Trophoblast cell (in vitro differentiated cells and primary cell): Measurements from ENCODE around the gene SMAP1.

ENCODE experiments used
- DNase-seq, 2 donors: peaks; one replicate each; pipeline ENCODE4 v3.0.0-alpha.2; 2016
- H2AFZ ChIP-seq: 2 replicates; pipeline ENCODE4 v1.6.1; 2013; ENCODE audit warnings: low read length, moderate library complexity, mild to moderate bottlenecking; ENCODE audit not compliant: insufficient read depth, poor library complexity
- H2AK5ac ChIP-seq: 2 replicates; pipeline ENCODE4 v1.6.1; 2013; ENCODE audit warnings: mild to moderate bottlenecking, low read length
- H2BK120ac ChIP-seq: 2 replicates; pipeline ENCODE4 v1.6.1; 2013; ENCODE audit warnings: low read length, mild to moderate bottlenecking, moderate library complexity; ENCODE audit not compliant: insufficient read depth, poor library complexity
- H2BK12ac ChIP-seq: 2 replicates; pipeline ENCODE4 v1.6.1; 2013; ENCODE audit warnings: mild to moderate bottlenecking, low read length, moderate library complexity
- H2BK5ac ChIP-seq: 2 replicates; pipeline ENCODE4 v1.6.1; 2013; ENCODE audit warnings: low read length, low read depth, moderate library complexity, mild to moderate bottlenecking; ENCODE audit not compliant: poor library complexity
- H3K14ac ChIP-seq: 2 replicates; pipeline ENCODE4 v1.6.1; 2013; ENCODE audit warnings: mild to moderate bottlenecking, low read length
- H3K18ac ChIP-seq: 2 replicates; pipeline ENCODE4 v1.6.1; 2013; ENCODE audit warnings: mild to moderate bottlenecking, low read length
- H3K23ac ChIP-seq: 2 replicates; pipeline ENCODE4 v1.6.1; 2013; ENCODE audit warnings: low read length
- H3K27ac ChIP-seq: 2 replicates; pipeline ENCODE4 v1.5.1; 2013; ENCODE audit warnings: low read depth, mild to moderate bottlenecking, inconsistent platforms, low read length, moderate library complexity
- H3K27me3 ChIP-seq: 2 replicates; pipeline ENCODE4 v1.6.1; 2013; ENCODE audit warnings: inconsistent platforms, mild to moderate bottlenecking, low read length, moderate library complexity; ENCODE audit not compliant: insufficient read depth
- H3K36me3 ChIP-seq, 2 experiments: 1 replicate in 1 of 2; 2 replicates in 1 of 2; pipeline ENCODE4 v1.6.1; 2013; ENCODE audit warnings: low read length in 2 of 2, mild to moderate bottlenecking in 2 of 2, moderate library complexity in 1 of 2; ENCODE audit not compliant: insufficient read depth in 2 of 2, control insufficient read depth in 1 of 2
- H3K4ac ChIP-seq: 2 replicates; pipeline ENCODE4 v1.6.1; 2013; ENCODE audit warnings: low read depth, mild to moderate bottlenecking, low read length, moderate library complexity
- H3K4me1 ChIP-seq, 2 experiments: 1 replicate in 1 of 2; 2 replicates in 1 of 2; pipeline ENCODE4 v1.6.1; 2013; ENCODE audit warnings: low read length in 2 of 2, mild to moderate bottlenecking in 2 of 2, moderate library complexity in 1 of 2; ENCODE audit not compliant: insufficient read depth in 2 of 2, control insufficient read depth in 1 of 2
- H3K4me2 ChIP-seq: 2 replicates; pipeline ENCODE4 v1.6.1; 2013; ENCODE audit warnings: inconsistent platforms, mild to moderate bottlenecking, low read length, moderate library complexity
- H3K4me3 ChIP-seq: 2 replicates; pipeline ENCODE4 v1.5.1; 2013; ENCODE audit warnings: mild to moderate bottlenecking, low read depth, low read length, inconsistent platforms
- H3K79me1 ChIP-seq: one replicate; pipeline ENCODE4 v1.6.1; 2013; ENCODE audit warnings: low read length
- H3K79me2 ChIP-seq: 2 replicates; pipeline ENCODE4 v1.6.1; 2013; ENCODE audit warnings: low read length, mild to moderate bottlenecking; ENCODE audit not compliant: control insufficient read depth, insufficient read depth, poor library complexity
- H3K9ac ChIP-seq: 2 replicates; pipeline ENCODE4 v1.6.1; 2013; ENCODE audit warnings: mild to moderate bottlenecking, low read length
- H3K9me3 ChIP-seq: 2 replicates; pipeline ENCODE4 v1.6.1; 2013; ENCODE audit warnings: low read depth, mild to moderate bottlenecking, control low read depth, inconsistent platforms, low read length; ENCODE audit not compliant: insufficient read depth
- H4K12ac ChIP-seq: 2 replicates; pipeline ENCODE4 v1.6.1; 2013; ENCODE audit warnings: low read depth, mild to moderate bottlenecking, low read length, moderate library complexity
- H4K8ac ChIP-seq: 2 replicates; pipeline ENCODE4 v1.6.1; 2013; ENCODE audit warnings: low read depth, mild to moderate bottlenecking, low read length, moderate library complexity
- H4K91ac ChIP-seq: one replicate; pipeline ENCODE4 v1.6.1; 2013; ENCODE audit warnings: low read depth, mild to moderate bottlenecking, low read length, moderate library complexity
- WGBS: extraction: QIAGEN DNeasy Blood & Tissue Kit; methylation state at CpG from one replicate; pipeline ENCODE4 v1.1.7; 2013; ENCODE audit warnings: missing lambda C conversion rate; ENCODE audit not compliant: insufficient read length, insufficient coverage; ENCODE audit errors: extremely low coverage; 5-methylcytosine and 5-hydroxymethylcytosine counted together

The SMAP1 gene

GRCh38 chr6:70846207-70846835, 178.6 kb downstream of the SMAP1 start:
- no CpG with 5 or more reads among the region's 8 CpGs for WGBS
- H3K23ac ChIP-seq = no peak overlapping the region
- no peaks in the 10 kb centered on the region for H3K79me1 ChIP-seq
- H3K9me3 ChIP-seq = no peaks in the 10 kb centered on the region
- no peak overlapping the region for H2BK12ac ChIP-seq
- no peaks in the 10 kb centered on the region for H3K79me2 ChIP-seq
- H3K9ac ChIP-seq = no peak overlapping the region
- no peak overlapping the region for H2BK120ac ChIP-seq
- H3K4me3 ChIP-seq = no peak overlapping the region
- no peak for DNase-seq
- no peak overlapping the region for H2AK5ac ChIP-seq
- no peak overlapping the region for H2AFZ ChIP-seq
- no peak overlapping the region for H3K14ac ChIP-seq
- no peak overlapping the region for H4K12ac ChIP-seq
- no peak overlapping the region for H3K4ac ChIP-seq
- H3K36me3 ChIP-seq = no peaks in the 10 kb centered on the region
- H3K27ac ChIP-seq = no peak overlapping the region
- no peak overlapping the region for H2BK5ac ChIP-seq
- H4K8ac ChIP-seq = no peak overlapping the region
- H4K91ac ChIP-seq = no peak overlapping the region
- H3K27me3 ChIP-seq = no peaks in the 10 kb centered on the region
- H3K4me2 ChIP-seq = no peak overlapping the region
- H3K18ac ChIP-seq = no peak overlapping the region
- no peaks in the 10 kb centered on the region for H3K4me1 ChIP-seq

- DNase-seq = no peak
- WGBS = no CpG with 5 or more reads among the region's 4 CpGs
- no peak overlapping the region for H4K8ac ChIP-seq
- H2AFZ ChIP-seq = no peak overlapping the region
- H2BK120ac ChIP-seq = no peak overlapping the region
- H3K14ac ChIP-seq = no peak overlapping the region
- H2BK5ac ChIP-seq = no peak overlapping the region
- H3K27me3 ChIP-seq = no peaks in the 10 kb centered on the region
- no peak overlapping the region for H3K4me2 ChIP-seq
- H4K91ac ChIP-seq = no peak overlapping the region
- H3K9me3 ChIP-seq = no peaks in the 10 kb centered on the region
- H3K36me3 ChIP-seq = no peaks in the 10 kb centered on the region
- no peak overlapping the region for H3K27ac ChIP-seq
- H4K12ac ChIP-seq = no peak overlapping the region
- H3K23ac ChIP-seq = no peak overlapping the region
- no peaks in the 10 kb centered on the region for H3K4me1 ChIP-seq
- H3K4me3 ChIP-seq = no peak overlapping the region
- no peak overlapping the region for H2BK12ac ChIP-seq
- no peak overlapping the region for H3K9ac ChIP-seq
- no peak overlapping the region for H3K18ac ChIP-seq
- no peaks in the 10 kb centered on the region for H3K79me2 ChIP-seq
- no peak overlapping the region for H2AK5ac ChIP-seq
- no peak overlapping the region for H3K4ac ChIP-seq
- no peaks in the 10 kb centered on the region for H3K79me1 ChIP-seq
Observed at GRCh38 chr6:70847106-70848084, 179.7 kb downstream of the SMAP1 start.

GRCh38 chr6:70849348-70850069, 181.8 kb downstream of the SMAP1 start:
- no peak overlapping the region for H3K4me2 ChIP-seq
- H4K91ac ChIP-seq = no peak overlapping the region
- no peaks in the 10 kb centered on the region for H3K79me2 ChIP-seq
- 100% methylated on average over 1 of the region's 1 CpG for WGBS
- no peaks in the 10 kb centered on the region for H3K36me3 ChIP-seq
- no peak overlapping the region for H3K9ac ChIP-seq
- H3K27me3 ChIP-seq = no peaks in the 10 kb centered on the region
- no peak overlapping the region for H4K8ac ChIP-seq
- H3K4me3 ChIP-seq = no peak overlapping the region
- H3K14ac ChIP-seq = no peak overlapping the region
- H2BK5ac ChIP-seq = no peak overlapping the region
- no peaks in the 10 kb centered on the region for H3K4me1 ChIP-seq
- peak in 1 of 2 donors; percentile 21 for DNase-seq
- H2BK12ac ChIP-seq = no peak overlapping the region
- H2AK5ac ChIP-seq = no peak overlapping the region
- H3K79me1 ChIP-seq = no peaks in the 10 kb centered on the region
- no peaks in the 10 kb centered on the region for H3K9me3 ChIP-seq
- H3K4ac ChIP-seq = no peak overlapping the region
- H2AFZ ChIP-seq = no peak overlapping the region
- H4K12ac ChIP-seq = no peak overlapping the region
- H3K27ac ChIP-seq = no peak overlapping the region
- H3K23ac ChIP-seq = no peak overlapping the region
- H2BK120ac ChIP-seq = no peak overlapping the region
- H3K18ac ChIP-seq = no peak overlapping the region

- no peak overlapping the region for H3K4me2 ChIP-seq
- H3K14ac ChIP-seq = no peak overlapping the region
- H3K4me3 ChIP-seq = no peak overlapping the region
- H3K4ac ChIP-seq = no peak overlapping the region
- H3K18ac ChIP-seq = no peak overlapping the region
- H2BK12ac ChIP-seq = no peak overlapping the region
- no peaks in the 10 kb centered on the region for H3K4me1 ChIP-seq
- H3K27me3 ChIP-seq = no peaks in the 10 kb centered on the region
- H3K79me1 ChIP-seq = no peaks in the 10 kb centered on the region
- H3K9ac ChIP-seq = no peak overlapping the region
- no peak overlapping the region for H4K12ac ChIP-seq
- H3K27ac ChIP-seq = no peak overlapping the region
- no peak overlapping the region for H2AFZ ChIP-seq
- no peak overlapping the region for H2AK5ac ChIP-seq
- DNase-seq = no peak
- H3K9me3 ChIP-seq = no peaks in the 10 kb centered on the region
- H2BK5ac ChIP-seq = no peak overlapping the region
- no peak overlapping the region for H4K8ac ChIP-seq
- H3K79me2 ChIP-seq = no peaks in the 10 kb centered on the region
- H4K91ac ChIP-seq = no peak overlapping the region
- peaks cover 0 to under 1% of the 10 kb centered on the region in 2 experiments for H3K36me3 ChIP-seq
- no peak overlapping the region for H2BK120ac ChIP-seq
- no peak overlapping the region for H3K23ac ChIP-seq
Observed at GRCh38 chr6:70852667-70853246, 185.1 kb downstream of the SMAP1 start.
